SK-MEL-5 (cell line): ENCODE results near the gene ZNF582. TPM values are rescaled to one million over a fixed set of nuclear protein-coding genes. Genes with fewer than 3 reads are reported as not detected.

ENCODE experiments used
- DNase-seq: peaks from one replicate; pipeline ENCODE4 v3.0.0-alpha.2; 2016; ENCODE audit warnings: low read depth, low spot score
- in situ Hi-C: cut with HindIII; loops from 2 replicates; pipeline ENCODE4 v1.10.0; 2016; ENCODE audit warnings: low sequenced_read_pairs, high pct_unique_total_duplicates, low pct_unique_long_range_greater_than_20kb
- polyA plus RNA-seq, 2 experiments: library from polyadenylated mRNA; depleted of rRNA; stranded (reverse); fragments of >200 nt; gene quantifications; 2 replicates each; pipeline ENCODE4 v1.2.3, GENCODE V29; 2015
- total RNA-seq: library from RNA; depleted of rRNA; stranded (reverse); fragments of >200 nt; shearing (Covaris generic); gene quantifications from 2 replicates; pipeline ENCODE4 v1.2.3, GENCODE V29; 2014; rRNA removed

ZNF582 gene
- 0.77 and 1.6 TPM in 2 replicates for total RNA-seq
- polyA plus RNA-seq (2015; cell fraction: cytosol; rRNA removed) = 0.71 and 1.5 TPM in 2 replicates
- 1.4 and 3.3 TPM in 2 replicates for polyA plus RNA-seq (2015; cell fraction: nucleus; rRNA removed)

GRCh38 chr19:56393119-56394012 is at the start of gene ZNF582:
ZNF582 (minus strand) TSS chr19:56393534; CDS start chr19:56391752, 1,782 bp downstream.
- in situ Hi-C loops = no loop called here
- DNase-seq = peak; percentile 92

DNA sequence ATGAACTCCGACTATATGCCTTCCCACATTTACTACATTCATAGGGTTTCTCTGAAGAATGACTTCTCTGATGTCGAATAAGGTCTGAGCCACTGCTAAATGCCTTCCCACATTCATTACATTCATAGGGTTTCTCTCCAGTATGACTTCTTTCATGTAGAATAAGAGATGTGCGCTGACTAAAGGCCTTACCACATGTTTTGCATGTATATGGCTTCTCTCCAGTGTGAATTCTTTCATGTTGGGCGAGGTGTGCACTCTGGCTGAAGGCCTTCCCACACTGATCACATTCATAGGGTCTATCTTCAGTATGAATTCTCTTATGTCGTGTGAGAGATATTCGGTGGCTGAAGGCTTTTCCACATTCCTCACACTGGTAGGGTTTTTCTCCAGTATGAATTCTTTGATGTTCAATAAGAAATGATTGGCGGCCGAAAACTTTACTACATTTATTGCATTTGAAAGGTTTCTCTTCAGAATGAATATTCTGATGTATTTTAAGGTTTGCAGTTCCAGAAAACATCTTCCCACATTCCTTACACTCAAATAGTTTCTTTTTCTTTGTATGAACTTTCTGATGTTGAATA is 48.0 kb upstream of the ZNF582 start:
- DNase-seq = no peak
- in situ Hi-C loops = no loop called here

- DNase-seq = no peak
- in situ Hi-C loops = no loop called here
Observed at GRCh38 chr19:56423985-56424353, 30.6 kb upstream of the ZNF582 start.

GRCh38 chr19:56423276-56423984 is 30.1 kb upstream of the ZNF582 start:
- in situ Hi-C loops = no loop called here

DNA sequence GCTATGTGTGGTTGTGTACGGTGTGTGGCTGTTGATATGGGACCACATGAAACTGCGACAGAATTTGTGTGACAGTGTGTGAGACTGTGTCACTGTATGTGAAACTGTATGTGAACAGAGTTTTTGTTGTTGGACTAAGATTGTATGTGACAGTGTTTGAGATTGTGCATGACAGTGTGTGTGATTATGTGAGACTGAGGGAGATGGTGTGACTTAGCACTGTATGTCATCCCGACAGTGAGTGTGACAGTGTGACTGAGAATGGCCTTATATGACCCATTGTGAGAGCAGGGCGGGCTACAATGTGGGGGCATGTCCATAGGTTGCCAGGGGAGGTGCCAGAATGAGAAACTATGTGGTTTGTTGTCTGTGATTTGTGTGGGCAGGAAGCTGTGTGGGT is 11.7 kb upstream of the ZNF582 start:
- no peak for DNase-seq
- in situ Hi-C loops = no loop called here

More at GRCh38 chr19:56423276-56423984, 30.1 kb upstream of the ZNF582 start:
- no peak for DNase-seq

DNA sequence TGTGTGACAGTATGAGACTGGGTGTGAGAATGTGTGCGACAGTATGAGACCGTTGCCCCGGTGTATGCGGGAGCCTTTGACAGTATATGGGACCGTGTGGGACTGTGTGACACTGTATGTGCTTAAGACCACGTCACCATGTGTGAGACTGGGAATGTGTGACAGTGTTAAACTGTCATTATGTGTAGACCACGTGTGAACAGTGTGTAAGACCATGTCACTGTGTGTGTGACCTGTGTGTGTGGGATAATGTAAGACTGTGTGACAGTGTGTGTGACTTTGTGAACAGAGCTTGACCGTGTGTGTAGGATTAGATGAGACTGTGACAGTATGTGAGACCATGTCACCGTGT is 11.3 kb upstream of the ZNF582 start:
- no peak for DNase-seq
- in situ Hi-C loops = no loop called here

DNA sequence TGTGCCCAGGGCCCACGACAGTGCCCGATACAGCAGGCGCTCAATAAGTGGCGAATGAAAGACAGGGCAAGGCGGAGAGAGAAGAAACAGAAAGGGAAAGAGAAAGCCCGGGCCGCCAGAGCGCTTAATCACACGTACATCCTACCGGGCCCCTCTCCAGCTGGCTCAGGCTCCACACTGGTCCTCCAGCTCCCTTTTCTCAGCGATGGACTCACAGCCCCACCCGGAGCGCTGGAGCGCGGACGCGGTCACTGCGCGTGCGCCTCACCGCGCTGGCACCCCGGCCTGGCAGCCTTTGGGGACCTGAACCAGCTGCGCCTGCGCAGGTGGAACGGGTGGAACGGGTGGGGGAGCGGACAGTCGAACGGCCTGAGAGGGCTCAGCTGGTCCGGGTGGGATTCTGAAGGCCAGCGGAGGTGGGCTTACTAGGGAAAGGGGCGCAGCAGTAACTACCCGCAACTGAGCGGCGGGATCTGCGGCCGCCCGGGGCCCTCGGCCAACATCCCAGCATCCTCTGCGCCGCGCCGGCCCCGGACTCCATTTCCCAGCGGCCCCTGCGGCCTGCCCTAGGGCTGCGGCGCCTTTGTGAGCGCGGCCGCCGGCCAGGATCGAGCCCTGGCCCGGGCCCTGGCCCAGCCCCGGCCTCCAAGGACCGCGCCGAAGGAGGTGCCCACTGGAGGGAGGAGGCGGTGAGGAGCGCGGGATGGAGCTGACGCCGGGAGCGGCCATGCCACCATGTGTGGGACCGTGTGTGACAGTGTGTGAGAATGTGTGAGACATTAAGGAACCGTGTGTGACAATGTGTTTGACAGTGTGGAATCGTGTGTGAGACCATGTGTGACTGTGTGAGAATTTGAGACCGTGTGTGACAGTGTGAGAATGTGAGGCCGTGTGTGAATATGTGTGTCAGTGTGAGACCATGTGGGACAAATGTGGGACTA is 10.7 kb upstream of the ZNF582 start, which contains the start of gene ZNF583:
TSS of gene ZNF583 (plus strand) at position 569 of the 941 bp plus-strand sequence. CDS start 2,783 bp downstream, outside the sequence.
- peak; percentile 76 for DNase-seq
- in situ Hi-C loops = no loop called here

GRCh38 chr19:56403261-56403660 is 9.9 kb upstream of the ZNF582 start:
- in situ Hi-C loops = no loop called here

GRCh38 chr19:56400485-56400884 is 7.2 kb upstream of the ZNF582 start:
- no peak for DNase-seq
- in situ Hi-C loops = no loop called here

More at GRCh38 chr19:56403261-56403660, 9.9 kb upstream of the ZNF582 start:
- DNase-seq = no peak

DNA sequence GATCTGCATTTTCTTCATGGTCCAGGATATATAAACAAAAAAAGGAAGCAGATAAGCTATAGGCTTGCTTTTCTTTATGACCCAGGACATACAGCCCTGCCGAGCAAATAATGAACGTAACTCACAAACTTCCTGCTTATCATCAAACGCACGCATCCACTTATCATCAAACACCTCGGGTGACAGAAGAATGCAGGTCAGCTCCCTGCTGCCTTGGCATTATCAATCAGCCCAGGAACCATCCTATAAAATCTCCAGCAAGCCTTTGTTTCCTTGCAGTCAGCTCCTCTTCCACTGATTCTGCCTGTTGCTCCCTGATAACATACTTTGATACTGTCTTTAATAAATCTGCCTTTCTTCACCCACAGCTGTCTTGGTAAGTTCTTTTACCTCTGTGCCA is 5.5 kb upstream of the ZNF582 start:
- DNase-seq = no peak
- in situ Hi-C loops = no loop called here

DNA sequence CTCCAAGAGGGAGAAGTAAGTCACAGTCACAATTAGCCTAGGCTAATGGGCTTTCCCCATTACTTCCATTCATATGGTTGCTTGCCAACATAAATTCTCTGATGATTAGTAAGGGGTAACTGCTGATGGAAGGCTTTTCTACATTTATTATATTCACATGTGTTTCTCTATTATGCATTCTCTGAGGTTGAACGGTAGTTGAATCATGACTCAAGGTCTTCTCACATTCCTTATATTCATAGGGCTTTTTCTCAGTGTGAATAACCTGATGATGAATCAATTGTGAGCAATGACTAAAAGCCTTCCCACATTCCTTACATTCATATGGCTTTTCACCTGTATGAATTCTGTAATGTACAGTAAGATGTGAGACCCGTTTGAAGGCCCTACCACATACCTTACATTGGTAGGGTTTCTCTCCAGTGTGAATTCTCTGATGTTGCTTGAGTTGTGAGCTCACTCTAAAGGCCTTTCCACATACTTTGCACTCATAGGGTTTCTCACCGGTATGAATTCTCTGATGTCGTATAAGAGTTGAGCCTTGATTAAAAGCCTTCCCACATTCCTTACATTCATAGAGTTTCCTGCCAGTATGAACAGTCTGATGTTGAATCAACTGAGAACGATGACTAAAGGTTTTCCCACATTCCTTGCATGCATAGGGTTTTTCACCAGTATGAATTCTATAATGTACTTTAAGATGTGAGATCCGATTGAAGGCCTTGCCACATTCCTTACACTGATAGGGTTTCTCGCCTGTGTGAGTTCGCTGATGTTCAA is 9.3 kb downstream of the ZNF582 start:
- no peak for DNase-seq
- in situ Hi-C loops = no loop called here

DNA sequence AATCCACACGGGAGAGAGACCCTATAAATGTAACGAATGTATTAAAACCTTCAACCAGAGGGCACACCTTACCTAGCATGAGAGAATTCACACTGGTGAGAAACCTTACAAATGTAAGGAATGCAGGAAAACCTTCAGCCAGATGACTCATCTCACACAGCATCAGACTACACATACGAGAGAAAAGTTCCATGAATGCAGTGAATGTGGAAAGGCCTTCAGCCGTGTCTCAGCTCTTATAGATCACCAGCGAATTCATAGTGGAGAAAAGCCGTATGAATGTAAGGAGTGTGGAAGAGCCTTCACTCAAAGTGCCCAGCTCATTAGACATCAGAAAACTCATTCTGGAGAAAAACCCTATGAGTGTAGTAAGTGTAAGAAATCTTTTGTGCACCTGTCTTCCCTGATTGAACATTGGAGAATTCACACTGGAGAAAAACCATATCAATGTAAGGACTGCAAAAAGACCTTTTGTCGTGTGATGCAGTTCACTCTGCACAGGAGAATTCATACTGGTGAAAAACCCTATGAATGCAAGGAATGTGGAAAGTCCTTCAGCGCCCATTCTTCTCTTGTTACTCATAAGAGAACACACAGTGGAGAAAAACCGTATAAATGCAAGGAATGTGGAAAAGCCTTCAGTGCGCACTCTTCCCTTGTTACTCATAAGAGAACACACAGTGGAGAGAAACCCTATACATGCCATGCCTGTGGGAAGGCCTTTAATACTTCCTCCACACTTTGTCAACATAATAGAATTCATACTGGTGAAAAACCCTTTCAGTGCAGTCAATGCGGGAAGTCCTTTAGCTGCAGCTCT is 16.0 kb downstream of the ZNF582 start:
- DNase-seq = no peak
- in situ Hi-C loops = no loop called here

DNA sequence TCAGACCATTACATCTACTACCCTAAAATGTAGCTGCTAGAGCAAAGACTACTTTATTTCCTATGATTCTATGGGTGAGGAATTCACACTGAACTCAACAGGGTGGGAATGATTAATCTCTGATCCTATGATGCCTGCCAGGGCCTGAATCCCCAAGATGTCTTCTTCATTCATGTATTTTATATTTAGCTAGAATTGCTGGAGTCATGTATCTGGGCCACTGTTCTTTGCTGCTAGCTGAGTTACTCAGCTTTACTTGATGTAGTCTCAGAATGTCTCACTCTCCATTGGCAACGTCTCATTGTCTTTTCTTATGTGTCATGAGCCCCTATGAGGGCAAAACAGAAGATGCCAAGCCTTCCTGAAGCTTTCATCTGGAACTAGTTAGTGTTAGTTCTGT is 21.1 kb downstream of the ZNF582 start:
- in situ Hi-C loops = no loop called here

DNA sequence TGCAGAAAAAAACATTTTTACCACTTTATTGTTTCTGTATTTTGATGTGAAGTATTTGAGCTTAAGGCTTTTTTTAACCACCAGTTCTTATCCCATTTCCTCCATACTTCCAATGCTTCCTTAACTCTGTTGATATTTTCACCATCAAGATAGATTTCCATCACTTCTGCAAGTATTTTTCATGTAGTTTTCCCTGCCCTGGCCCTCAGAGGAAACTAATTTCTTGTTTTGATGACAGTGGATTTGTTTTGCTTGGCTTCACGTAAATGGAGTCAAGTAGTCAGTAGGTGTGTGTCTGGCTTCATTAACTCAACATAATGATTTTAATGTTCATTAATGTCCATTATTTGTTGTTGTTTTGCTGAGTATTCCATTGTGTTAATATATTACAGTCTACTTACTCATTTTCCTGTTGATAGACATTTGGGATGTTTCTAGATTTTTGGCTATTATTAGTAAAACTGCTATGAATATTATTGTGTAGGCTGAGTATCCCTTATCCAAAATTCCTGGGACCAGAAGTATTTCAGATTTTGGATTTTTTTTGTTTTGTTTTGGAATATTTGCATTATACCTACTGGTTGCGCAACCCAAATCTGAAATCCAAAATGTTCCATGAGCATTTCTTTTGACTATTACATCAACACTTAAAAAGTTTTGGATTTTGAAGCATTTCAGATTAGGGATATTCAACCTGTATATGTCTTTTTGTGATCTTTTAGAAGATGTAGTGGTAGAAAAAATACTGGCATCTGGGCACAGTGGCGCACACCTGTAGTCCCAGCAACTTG is 23.3 kb downstream of the ZNF582 start:
- no peak for DNase-seq
- in situ Hi-C loops = no loop called here

More for the DNA sequence above, 21.1 kb downstream of the ZNF582 start:
- no peak for DNase-seq
